SK-N-SH (cell line): ENCODE measurements around the gene SAMM50. TPM values are rescaled to one million over a fixed set of nuclear protein-coding genes. Genes with fewer than 3 reads are reported as not detected.

Experiments used
- CTCF ChIA-PET: fragments of 300-600, 350-600 bp; formaldehyde crosslinking; extraction: SDS; loops from one replicate; lab custom pipeline; 2021; lab: Yijun Ruan, JAX
- POLR2A ChIA-PET: fragments of 350-600 bp; sonication (Branson Sonifier 250); formaldehyde crosslinking; extraction: SDS; loops from one replicate; lab custom pipeline; 2020; ENCODE audit warnings: antibody characterized with exemption, inconsistent platforms; lab: Yijun Ruan, JAX
- DNase-seq: peaks from one replicate; pipeline ENCODE4 v3.0.0; 2012
- H2AFZ ChIP-seq: fragments of 200-600 bp; sonication (generic); 2 replicates; pipeline ENCODE4 v1.8.1; 2016; ENCODE audit warnings: antibody characterized with exemption, mild to moderate bottlenecking, low read depth
- H3F3A ChIP-seq: fragments of 200-600 bp; sonication (generic); replicated peaks from 2 replicates; pipeline ENCODE3; 2016; ENCODE audit warnings: antibody characterized with exemption, mild to moderate bottlenecking; ENCODE audit not compliant: insufficient read depth
- H3K27ac ChIP-seq, 2 experiments: fragments of 200-500 bp in 1 of 2; fragments of 200-600 bp in 1 of 2; sonication (Bioruptor generic) in 1 of 2; sonication (generic), shearing (Covaris generic) in 1 of 2; 2 replicates each; pipeline versions ENCODE4 v1.5.1 to v1.6.1; 2014 to 2016; ENCODE audit warnings: low read depth in 2 of 2, inconsistent platforms in 1 of 2, low read length in 1 of 2, mild to moderate bottlenecking in 1 of 2, mixed read lengths in 1 of 2
- H3K27me3 ChIP-seq: fragments of 200-600 bp; sonication (generic), shearing (Covaris generic); 2 replicates; pipeline ENCODE4 v1.6.1; 2016; ENCODE audit warnings: mixed run types; ENCODE audit not compliant: insufficient read depth
- H3K36me3 ChIP-seq, 2 experiments: fragments of 200-500 bp in 1 of 2; fragments of 200-600 bp in 1 of 2; sonication (Bioruptor generic) in 1 of 2; sonication (generic) in 1 of 2; replicated peaks in 1 of 2; 2 replicates each; pipeline versions ENCODE3 to v1.5.1; 2014 to 2016; ENCODE audit warnings: low read length in 1 of 2, mild to moderate bottlenecking in 1 of 2; ENCODE audit not compliant: insufficient read depth in 2 of 2, control insufficient read depth in 1 of 2
- H3K4me1 ChIP-seq, 2 experiments: fragments of 200-500 bp in 1 of 2; fragments of 200-600 bp in 1 of 2; sonication (Bioruptor generic) in 1 of 2; sonication (generic), shearing (Covaris generic) in 1 of 2; 2 replicates each; pipeline versions ENCODE4 v1.5.1 to v1.6.1; 2014 to 2016; ENCODE audit warnings: low read depth in 1 of 2, low read length in 1 of 2, mixed run types in 1 of 2; ENCODE audit not compliant: insufficient read depth in 2 of 2, control insufficient read depth in 1 of 2
- H3K4me2 ChIP-seq: fragments of 200-600 bp; sonication (generic), shearing (Covaris generic); 2 replicates; pipeline ENCODE4 v1.6.1; 2017; ENCODE audit warnings: mixed run types
- H3K4me3 ChIP-seq, 2 experiments: fragments of 200-500 bp in 1 of 2; fragments of 200-600 bp in 1 of 2; sonication (Bioruptor generic) in 1 of 2; sonication (generic), shearing (Covaris generic) in 1 of 2; 2 replicates each; pipeline versions ENCODE4 v1.5.1 to v1.8.1; 2014 to 2016; ENCODE audit warnings: low read depth in 2 of 2, inconsistent platforms in 1 of 2, low read length in 1 of 2, mild to moderate bottlenecking in 1 of 2, mixed read lengths in 1 of 2, moderate library complexity in 1 of 2
- H3K79me2 ChIP-seq: fragments of 200-600 bp; sonication (generic); 2 replicates; pipeline ENCODE4 v1.8.1; 2017; ENCODE audit warnings: mild to moderate bottlenecking; ENCODE audit not compliant: insufficient read depth
- H3K9ac ChIP-seq: fragments of 200-600 bp; sonication (generic); 2 replicates; pipeline ENCODE4 v1.6.1; 2017; ENCODE audit warnings: mixed run types
- H3K9me2 ChIP-seq: fragments of 200-600 bp; sonication (generic); 2 replicates; pipeline ENCODE4 v1.6.1; 2017; ENCODE audit warnings: mixed run types
- H3K9me3 ChIP-seq: fragments of 200-600 bp; sonication (generic); 2 replicates; pipeline ENCODE4 v1.6.1; 2017; ENCODE audit warnings: mixed run types, mild to moderate bottlenecking, moderate library complexity
- H4K20me1 ChIP-seq: fragments of 200-600 bp; sonication (generic); 2 replicates; pipeline ENCODE4 v1.6.1; 2017; ENCODE audit warnings: mild to moderate bottlenecking, mixed run types; ENCODE audit not compliant: insufficient read depth
- CHD2 ChIP-seq: fragments of 150-350 bp; IDR thresholded peaks from 2 replicates; pipeline ENCODE4 v1.6.1; 2018; ENCODE audit warnings: low read length; ENCODE audit not compliant: partially characterized antibody
- EP300 ChIP-seq, 2 experiments: IDR thresholded peaks; 2 replicates each; pipeline versions ENCODE4 v1.4.0 to v1.6.1; 2012; ENCODE audit warnings: borderline replicate concordance in 1 of 2, low read depth in 1 of 2, low read length in 1 of 2
- FOSL2 ChIP-seq: IDR thresholded peaks from 2 replicates; pipeline ENCODE4 v1.4.0; 2012; ENCODE audit warnings: low read depth, mild to moderate bottlenecking, moderate library complexity, borderline replicate concordance
- FOXM1 ChIP-seq: IDR thresholded peaks from 2 replicates; pipeline ENCODE4 v1.4.0; 2012; ENCODE audit warnings: low read depth, mild to moderate bottlenecking
- GABPA ChIP-seq: IDR thresholded peaks from 2 replicates; pipeline ENCODE4 v1.4.0; 2012; ENCODE audit warnings: low read depth, mild to moderate bottlenecking
- NFIC ChIP-seq: IDR thresholded peaks from 2 replicates; pipeline ENCODE4 v1.4.0; 2012; ENCODE audit warnings: borderline replicate concordance
- PBX3 ChIP-seq: IDR thresholded peaks from 2 replicates; pipeline ENCODE4; 2012
- POLR2AphosphoS5 ChIP-seq: IDR thresholded peaks from 2 replicates; pipeline ENCODE4 v1.6.1; 2012; ENCODE audit warnings: low read depth, low read length
- RCOR1 ChIP-seq: fragments of 150-350 bp; IDR thresholded peaks from 2 replicates; pipeline ENCODE4 v1.6.1; 2017; ENCODE audit warnings: antibody characterized with exemption, low read length
- RFX5 ChIP-seq: IDR thresholded peaks from 2 replicates; pipeline ENCODE4 v1.6.1; 2012; ENCODE audit warnings: mild to moderate bottlenecking, improper control_type of control experiment, low read length
- RXRA ChIP-seq: IDR thresholded peaks from 2 replicates; pipeline ENCODE4 v1.4.0; 2012; ENCODE audit warnings: low read depth, mild to moderate bottlenecking, borderline replicate concordance
- SIN3A ChIP-seq: IDR thresholded peaks from 2 replicates; pipeline ENCODE4 v1.6.1; 2012; ENCODE audit warnings: low read depth, mild to moderate bottlenecking, low read length, moderate library complexity, borderline replicate concordance
- TEAD4 ChIP-seq: IDR thresholded peaks from 2 replicates; pipeline ENCODE4 v1.4.0; 2012; ENCODE audit warnings: mild to moderate bottlenecking, borderline replicate concordance; ENCODE audit not compliant: insufficient read depth
- YY1 ChIP-seq: IDR thresholded peaks from 2 replicates; pipeline ENCODE4 v1.4.0; 2012; ENCODE audit warnings: low read depth, mild to moderate bottlenecking
- WGBS: methylation state at CpG from one replicate; pipeline ENCODE4 v1.1.6; 2017; ENCODE audit warnings: low lambda C conversion rate; 5-methylcytosine and 5-hydroxymethylcytosine counted together
- polyA plus RNA-seq, 3 experiments: library from polyadenylated mRNA; depleted of rRNA; stranded (reverse); fragments of >200 nt; gene quantifications; 2 replicates each; pipeline ENCODE4 v1.2.3, GENCODE V29; 2012
- TF ChIP-seq, protein P1 (sequence below): IDR thresholded peaks from 2 replicates; pipeline ENCODE4 v1.4.0; 2012; ENCODE audit warnings: low read depth
- TF ChIP-seq, protein P2 (sequence below): IDR thresholded peaks from 2 replicates; pipeline ENCODE4 v1.6.1; 2012; ENCODE audit warnings: mild to moderate bottlenecking, low read depth, low read length, moderate library complexity
- TF ChIP-seq, protein P3 (sequence below): IDR thresholded peaks from 2 replicates; pipeline ENCODE4 v1.4.0; 2012; ENCODE audit warnings: low read depth, borderline replicate concordance

SAMM50 gene
- polyA plus RNA-seq, 1 of the 3 experiments (the other 2 are of a cell fraction) = 49.6 TPM

- H3K4me1 ChIP-seq = peaks cover 0 to 9% of the 10 kb centered on the region in 2 experiments; a peak in 3 of 4 replicates
- no peak for TF ChIP-seq RFX5
- TF ChIP-seq, all 33 proteins: peak for 0
- DNase-seq = no peak
- peaks cover 12% of the 10 kb centered on the region for H3F3A ChIP-seq
- H3K9me2 ChIP-seq = no peaks in the 10 kb centered on the region
- CTCF ChIA-PET = interaction anchor here (2.1 kb wide), 1 partner anchor 40 kb away, joined by 9 read pairs; no protein-coding TSS in a partner anchor
- no peak overlapping the region for H3K4me2 ChIP-seq
- 81% methylated on average over 8 of the region's 8 CpGs for WGBS
- no peaks in the 10 kb centered on the region; the same call in 1 of the 2 replicates for H4K20me1 ChIP-seq
- no peak overlapping the region for H3K27ac ChIP-seq
- H3K4me3 ChIP-seq = no peak overlapping the region
- POLR2A ChIA-PET = no interaction called here
- no peaks in the 10 kb centered on the region for H3K9me3 ChIP-seq
- H3K36me3 ChIP-seq = no peaks in the 10 kb centered on the region
- H2AFZ ChIP-seq = no peak overlapping the region
- no peaks in the 10 kb centered on the region for H3K27me3 ChIP-seq
- H3K79me2 ChIP-seq = peaks cover 10% of the 10 kb centered on the region; the same call in 1 of the 2 replicates
- no peak overlapping the region for H3K9ac ChIP-seq
Observed at GRCh38 chr22:44033694-44034093, 78.5 kb downstream of the SAMM50 start.

DNA sequence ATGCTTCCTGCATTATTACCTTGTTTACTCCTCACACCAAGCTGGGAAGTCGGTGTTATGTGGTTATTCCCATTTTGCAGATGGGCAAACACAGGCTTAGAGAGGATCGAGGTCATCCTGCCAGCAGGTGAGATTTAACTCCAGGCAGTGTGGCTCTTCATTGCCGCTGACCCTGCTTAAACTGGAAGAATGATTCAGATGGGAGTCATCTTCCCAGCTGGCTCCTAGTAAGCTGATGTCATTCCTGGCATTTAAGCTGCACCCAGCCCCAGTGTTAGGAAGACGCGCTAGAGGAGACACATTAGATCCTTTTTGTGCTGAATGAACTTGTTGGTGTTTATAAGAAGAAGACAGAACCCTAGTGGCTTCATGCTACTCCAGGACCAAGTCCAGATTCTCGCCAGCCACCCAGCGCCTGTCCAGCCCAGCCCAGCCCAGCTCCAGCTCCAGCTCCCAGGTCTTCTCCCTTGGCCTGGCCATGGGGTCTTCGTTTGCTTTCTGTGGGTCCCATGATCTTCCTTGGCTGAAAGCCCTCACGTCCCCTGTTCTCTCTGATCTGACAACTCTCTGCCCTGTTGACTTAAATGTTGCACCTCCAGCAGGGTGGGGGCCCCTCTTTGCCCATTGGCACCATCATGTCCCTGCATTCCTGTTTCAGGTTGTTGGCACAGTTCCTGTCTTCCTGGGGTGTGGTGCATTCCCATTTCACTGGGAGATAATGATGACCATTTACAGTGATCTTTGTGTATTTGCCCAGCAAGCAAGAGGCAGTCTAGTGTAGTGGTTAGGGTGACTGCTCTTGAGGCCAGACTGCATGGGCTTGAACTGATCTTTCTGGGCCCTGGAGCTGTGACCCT, 82.5 kb downstream of the SAMM50 start:
- Histone ChIP-seq H2AFZ (no peak overlapping the region), H4K20me1 (no peaks in the 10 kb centered on the region), H3K4me1 (peaks cover 3 to 9% of the 10 kb centered on the region in 2 experiments; a peak in 3 of 4 replicates), H3K36me3 (no peaks in the 10 kb centered on the region), H3K9me2 (no peaks in the 10 kb centered on the region), H3K9me3 (no peaks in the 10 kb centered on the region), H3K27me3 (no peaks in the 10 kb centered on the region), H3K4me3 (peak overlapping the region in 1 of 2 experiments; percentile 33; a peak in 2 of 4 replicates), H3K79me2 (peaks cover 4% of the 10 kb centered on the region; the same call in 1 of the 2 replicates), H3K27ac (peak overlapping the region in 1 of 2 experiments; percentile 80; a peak in 2 of 4 replicates), H3K4me2 (peak overlapping the region; percentile 76), H3K9ac (peak overlapping the region; percentile 33), H3F3A (peaks cover 12% of the 10 kb centered on the region)
- POLR2A ChIA-PET = no interaction called here
- CTCF ChIA-PET = interaction anchor here (1.1 kb wide), 1 partner anchor 44 kb away, joined by 3 read pairs; no protein-coding TSS in a partner anchor
- DNase-seq = no peak
- 39% methylated on average over 7 of the region's 9 CpGs for WGBS
- TF ChIP-seq, protein P1, sequence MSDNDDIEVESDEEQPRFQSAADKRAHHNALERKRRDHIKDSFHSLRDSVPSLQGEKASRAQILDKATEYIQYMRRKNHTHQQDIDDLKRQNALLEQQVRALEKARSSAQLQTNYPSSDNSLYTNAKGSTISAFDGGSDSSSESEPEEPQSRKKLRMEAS = no peak; the same call in 1 of the 2 replicates
- TF ChIP-seq SIN3A = peak; percentile 63; the same call in 1 of the 2 replicates
- peak; percentile 69; the same call in 1 of the 2 replicates for TF ChIP-seq RXRA
- peak; percentile 43; the same call in 1 of the 2 replicates for TF ChIP-seq RCOR1
- TF ChIP-seq PBX3 = peak; percentile 73
- TF ChIP-seq, protein P2, sequence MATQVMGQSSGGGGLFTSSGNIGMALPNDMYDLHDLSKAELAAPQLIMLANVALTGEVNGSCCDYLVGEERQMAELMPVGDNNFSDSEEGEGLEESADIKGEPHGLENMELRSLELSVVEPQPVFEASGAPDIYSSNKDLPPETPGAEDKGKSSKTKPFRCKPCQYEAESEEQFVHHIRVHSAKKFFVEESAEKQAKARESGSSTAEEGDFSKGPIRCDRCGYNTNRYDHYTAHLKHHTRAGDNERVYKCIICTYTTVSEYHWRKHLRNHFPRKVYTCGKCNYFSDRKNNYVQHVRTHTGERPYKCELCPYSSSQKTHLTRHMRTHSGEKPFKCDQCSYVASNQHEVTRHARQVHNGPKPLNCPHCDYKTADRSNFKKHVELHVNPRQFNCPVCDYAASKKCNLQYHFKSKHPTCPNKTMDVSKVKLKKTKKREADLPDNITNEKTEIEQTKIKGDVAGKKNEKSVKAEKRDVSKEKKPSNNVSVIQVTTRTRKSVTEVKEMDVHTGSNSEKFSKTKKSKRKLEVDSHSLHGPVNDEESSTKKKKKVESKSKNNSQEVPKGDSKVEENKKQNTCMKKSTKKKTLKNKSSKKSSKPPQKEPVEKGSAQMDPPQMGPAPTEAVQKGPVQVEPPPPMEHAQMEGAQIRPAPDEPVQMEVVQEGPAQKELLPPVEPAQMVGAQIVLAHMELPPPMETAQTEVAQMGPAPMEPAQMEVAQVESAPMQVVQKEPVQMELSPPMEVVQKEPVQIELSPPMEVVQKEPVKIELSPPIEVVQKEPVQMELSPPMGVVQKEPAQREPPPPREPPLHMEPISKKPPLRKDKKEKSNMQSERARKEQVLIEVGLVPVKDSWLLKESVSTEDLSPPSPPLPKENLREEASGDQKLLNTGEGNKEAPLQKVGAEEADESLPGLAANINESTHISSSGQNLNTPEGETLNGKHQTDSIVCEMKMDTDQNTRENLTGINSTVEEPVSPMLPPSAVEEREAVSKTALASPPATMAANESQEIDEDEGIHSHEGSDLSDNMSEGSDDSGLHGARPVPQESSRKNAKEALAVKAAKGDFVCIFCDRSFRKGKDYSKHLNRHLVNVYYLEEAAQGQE = 0 out of 2 replicates have a peak, but pooled peaks have one; percentile 16
- TF ChIP-seq NFIC = peak; percentile 75
- TF ChIP-seq TEAD4 = no peak
- TF ChIP-seq FOXM1 = no peak
- peak; percentile 38; the same call in 1 of the 2 replicates for TF ChIP-seq POLR2AphosphoS5
- TF ChIP-seq FOSL2 = peak; percentile 99
- TF ChIP-seq YY1 = no peak
- no peak for TF ChIP-seq GABPA
- 0 out of 4 replicates have a peak, but pooled peaks of 1 of the 2 experiments have one; percentile 38 for TF ChIP-seq EP300 (IDR thresholded peaks at IDR 0.05; ENCODE audit: borderline replicate concordance in 1 of 2, low read depth in 1 of 2, low read length in 1 of 2)
- TF ChIP-seq, protein P3, sequence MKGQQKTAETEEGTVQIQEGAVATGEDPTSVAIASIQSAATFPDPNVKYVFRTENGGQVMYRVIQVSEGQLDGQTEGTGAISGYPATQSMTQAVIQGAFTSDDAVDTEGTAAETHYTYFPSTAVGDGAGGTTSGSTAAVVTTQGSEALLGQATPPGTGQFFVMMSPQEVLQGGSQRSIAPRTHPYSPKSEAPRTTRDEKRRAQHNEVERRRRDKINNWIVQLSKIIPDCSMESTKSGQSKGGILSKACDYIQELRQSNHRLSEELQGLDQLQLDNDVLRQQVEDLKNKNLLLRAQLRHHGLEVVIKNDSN = no peak
- no peak for TF ChIP-seq CHD2
